Uterus (tissue), 2 donors: ENCODE data around the gene SDHAF2.

Source experiments
- POLR2A ChIP-seq, 2 donors: fragments of 450-650 bp; IDR thresholded peaks; one replicate each; pipeline ENCODE4 v1.6.1; 2016; ENCODE audit warnings: antibody characterized with exemption in 2 of 2, mild to moderate bottlenecking in 1 of 2, moderate library complexity in 1 of 2
- TF ChIP-seq, protein P1 (sequence below), 4 experiments: fragments of 200-600 bp in 2 of 4; fragments of 450-650 bp in 2 of 4; sonication (generic) in 2 of 4; IDR thresholded peaks; one replicate each; pipeline ENCODE4 v1.5.1; 2016 to 2019; ENCODE audit warnings: antibody characterized with exemption in 4 of 4, mild to moderate bottlenecking in 2 of 4, moderate library complexity in 1 of 4

- no peak for TF ChIP-seq POLR2A (IDR thresholded peaks at IDR 0.05)
- TF ChIP-seq, protein P1, sequence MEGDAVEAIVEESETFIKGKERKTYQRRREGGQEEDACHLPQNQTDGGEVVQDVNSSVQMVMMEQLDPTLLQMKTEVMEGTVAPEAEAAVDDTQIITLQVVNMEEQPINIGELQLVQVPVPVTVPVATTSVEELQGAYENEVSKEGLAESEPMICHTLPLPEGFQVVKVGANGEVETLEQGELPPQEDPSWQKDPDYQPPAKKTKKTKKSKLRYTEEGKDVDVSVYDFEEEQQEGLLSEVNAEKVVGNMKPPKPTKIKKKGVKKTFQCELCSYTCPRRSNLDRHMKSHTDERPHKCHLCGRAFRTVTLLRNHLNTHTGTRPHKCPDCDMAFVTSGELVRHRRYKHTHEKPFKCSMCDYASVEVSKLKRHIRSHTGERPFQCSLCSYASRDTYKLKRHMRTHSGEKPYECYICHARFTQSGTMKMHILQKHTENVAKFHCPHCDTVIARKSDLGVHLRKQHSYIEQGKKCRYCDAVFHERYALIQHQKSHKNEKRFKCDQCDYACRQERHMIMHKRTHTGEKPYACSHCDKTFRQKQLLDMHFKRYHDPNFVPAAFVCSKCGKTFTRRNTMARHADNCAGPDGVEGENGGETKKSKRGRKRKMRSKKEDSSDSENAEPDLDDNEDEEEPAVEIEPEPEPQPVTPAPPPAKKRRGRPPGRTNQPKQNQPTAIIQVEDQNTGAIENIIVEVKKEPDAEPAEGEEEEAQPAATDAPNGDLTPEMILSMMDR (IDR thresholded peaks at IDR 0.05), result no peak
These were observed 49.0 kb upstream of the SDHAF2 start for GRCh38 chr11:61380884-61381283.
